H1 (cell line): ENCODE measurements around the gene GRID1. TPM values are rescaled to one million over a fixed set of nuclear protein-coding genes. Genes with fewer than 3 reads are reported as not detected.

Experiments used
- CTCF ChIA-PET: fragments of 300-600 bp; sonication (Branson Sonifier 250); formaldehyde crosslinking; loops from one replicate; lab custom pipeline; 2021; ENCODE audit not compliant: partially characterized antibody; lab: Charles Lee
- POLR2A ChIA-PET: fragments of 300-600 bp; sonication (Branson Sonifier 250); formaldehyde crosslinking; loops from one replicate; lab custom pipeline; 2021; ENCODE audit warnings: inconsistent platforms; ENCODE audit not compliant: partially characterized antibody; lab: Charles Lee
- DNase-seq, 2 experiments: peaks; one replicate each; pipeline versions ENCODE4 v3.0.0 to v3.0.0-alpha.2; 2010 to 2022; ENCODE audit warnings: low spot score in 2 of 2, low read depth in 1 of 2, mixed read lengths in 1 of 2
- FAIRE-seq: peaks from 2 replicates; lab custom pipeline; 2011; peaks lifted over from hg19 to GRCh38; lab: Jason Lieb, UNC
- H2AFZ ChIP-seq: 2 replicates; pipeline ENCODE4 v1.8.1; 2012; ENCODE audit warnings: low read length, inconsistent platforms
- H2AK5ac ChIP-seq: 2 replicates; pipeline ENCODE4 v1.6.1; 2013; ENCODE audit warnings: low read depth, low read length
- H2BK120ac ChIP-seq: replicated peaks from 2 replicates; pipeline ENCODE3; 2013; ENCODE audit warnings: low read depth, low read length, inconsistent platforms
- H2BK12ac ChIP-seq: 2 replicates; pipeline ENCODE4 v1.6.1; 2013; ENCODE audit warnings: low read depth, low read length
- H2BK15ac ChIP-seq: 2 replicates; pipeline ENCODE4 v1.6.1; 2013; ENCODE audit warnings: low read length
- H2BK20ac ChIP-seq: 2 replicates; pipeline ENCODE4 v1.6.1; 2013; ENCODE audit warnings: low read length
- H2BK5ac ChIP-seq: 2 replicates; pipeline ENCODE4 v1.6.1; 2013; ENCODE audit warnings: low read depth, low read length
- H3K14ac ChIP-seq: 2 replicates; pipeline ENCODE4 v1.6.1; 2013; ENCODE audit warnings: inconsistent platforms; ENCODE audit not compliant: insufficient read length
- H3K18ac ChIP-seq: 2 replicates; pipeline ENCODE4 v1.6.1; 2013; ENCODE audit warnings: low read length; ENCODE audit errors: extremely low read depth
- H3K23ac ChIP-seq: 2 replicates; pipeline ENCODE4 v1.6.1; 2013; ENCODE audit warnings: inconsistent platforms; ENCODE audit not compliant: insufficient read length
- H3K23me2 ChIP-seq: 2 replicates; pipeline ENCODE4 v1.6.1; 2013; ENCODE audit warnings: low read depth, low read length
- H3K27ac ChIP-seq: 2 replicates; pipeline ENCODE4 v1.6.1; 2011; ENCODE audit warnings: low read depth, low read length, inconsistent platforms
- H3K27me3 ChIP-seq, 4 experiments: replicated peaks in 1 of 4; 1 replicate in 1 of 4; 2 replicates in 3 of 4; pipeline versions ENCODE4 v1.6.1 to v1.8.1; 2011 to 2013; ENCODE audit warnings: low read length in 3 of 4, mild to moderate bottlenecking in 3 of 4, inconsistent platforms in 2 of 4, mixed read lengths in 2 of 4, moderate library complexity in 1 of 4; ENCODE audit not compliant: control insufficient read depth in 3 of 4, insufficient read depth in 3 of 4; ENCODE audit errors: extremely low read depth in 1 of 4
- H3K36me3 ChIP-seq, 4 experiments: 2 replicates each; pipeline versions ENCODE4 v1.6.1 to v1.8.1; 2011 to 2013; ENCODE audit warnings: mild to moderate bottlenecking in 4 of 4, low read length in 3 of 4, moderate library complexity in 2 of 4, control low read depth in 1 of 4, inconsistent platforms in 1 of 4; ENCODE audit not compliant: insufficient read depth in 4 of 4, control insufficient read depth in 2 of 4
- H3K4ac ChIP-seq: replicated peaks from 2 replicates; pipeline ENCODE3; 2013; ENCODE audit warnings: low read length, low read depth, mixed read lengths, inconsistent platforms; ENCODE audit not compliant: insufficient read length
- H3K4me1 ChIP-seq, 4 experiments: replicated peaks in 1 of 4; 1 replicate in 1 of 4; 2 replicates in 3 of 4; pipeline versions ENCODE4 v1.6.1 to v1.8.1; 2011 to 2013; ENCODE audit warnings: low read length in 3 of 4, inconsistent platforms in 2 of 4, mixed read lengths in 1 of 4; ENCODE audit not compliant: insufficient read depth in 4 of 4, control insufficient read depth in 3 of 4
- H3K4me2 ChIP-seq, 2 experiments: 2 replicates each; pipeline versions ENCODE4 v1.6.1 to v1.8.1; 2011 to 2013; ENCODE audit warnings: low read depth in 2 of 2, low read length in 2 of 2, control low read depth in 1 of 2, inconsistent platforms in 1 of 2, mild to moderate bottlenecking in 1 of 2; ENCODE audit not compliant: insufficient read depth in 1 of 2
- H3K4me3 ChIP-seq, 4 experiments: fragments of 200-600, 300-600 bp in 1 of 4; sonication (generic), shearing (Covaris generic), sonication (Bioruptor Twin) in 1 of 4; 2 replicates each; pipeline versions ENCODE4 v1.5.1 to v1.8.1; 2011 to 2016; ENCODE audit warnings: low read length in 4 of 4, low read depth in 3 of 4, control low read depth in 2 of 4, inconsistent platforms in 2 of 4, mild to moderate bottlenecking in 2 of 4, mixed read lengths in 1 of 4, moderate library complexity in 1 of 4; ENCODE audit not compliant: insufficient read depth in 2 of 4; ENCODE audit errors: extremely low read depth in 1 of 4
- H3K56ac ChIP-seq: replicated peaks from 2 replicates; pipeline ENCODE3; 2013; ENCODE audit warnings: low read depth, mild to moderate bottlenecking, mixed read lengths, low read length, inconsistent platforms; ENCODE audit not compliant: insufficient read length
- H3K79me1 ChIP-seq: 2 replicates; pipeline ENCODE4 v1.6.1; 2013; ENCODE audit warnings: low read depth, low read length, control low read depth
- H3K79me2 ChIP-seq, 2 experiments: 2 replicates each; pipeline versions ENCODE4 v1.6.1 to v1.8.1; 2012 to 2013; ENCODE audit warnings: low read length in 2 of 2, mild to moderate bottlenecking in 2 of 2, inconsistent platforms in 1 of 2; ENCODE audit not compliant: insufficient read depth in 2 of 2, control insufficient read depth in 1 of 2
- H3K9ac ChIP-seq, 4 experiments: replicated peaks in 1 of 4; 1 replicate in 1 of 4; 2 replicates in 3 of 4; pipeline versions ENCODE4 v1.6.1 to v1.8.1; 2011 to 2013; ENCODE audit warnings: low read depth in 3 of 4, low read length in 3 of 4, control low read depth in 2 of 4, mild to moderate bottlenecking in 2 of 4, moderate library complexity in 2 of 4, inconsistent platforms in 1 of 4; ENCODE audit errors: extremely low read depth in 1 of 4
- H3K9me3 ChIP-seq, 2 experiments: 2 replicates each; pipeline versions ENCODE4 v1.6.1 to v1.8.1; 2012 to 2013; ENCODE audit warnings: mild to moderate bottlenecking in 2 of 2, moderate library complexity in 2 of 2, control low read depth in 1 of 2, inconsistent platforms in 1 of 2, low read depth in 1 of 2, low read length in 1 of 2, mixed read lengths in 1 of 2; ENCODE audit not compliant: insufficient read depth in 2 of 2
- H4K20me1 ChIP-seq, 2 experiments: replicated peaks in 1 of 2; 2 replicates each; pipeline versions ENCODE3 to v1.8.1; 2011 to 2013; ENCODE audit warnings: inconsistent platforms in 2 of 2, low read length in 2 of 2, mild to moderate bottlenecking in 1 of 2; ENCODE audit not compliant: insufficient read depth in 2 of 2, control insufficient read depth in 1 of 2
- H4K5ac ChIP-seq: 2 replicates; pipeline ENCODE4 v1.6.1; 2013; ENCODE audit warnings: low read length, low read depth, mixed read lengths, inconsistent platforms; ENCODE audit not compliant: insufficient read length
- H4K8ac ChIP-seq: 2 replicates; pipeline ENCODE4 v1.8.0; 2013; ENCODE audit warnings: mild to moderate bottlenecking, moderate library complexity, low read length, inconsistent platforms; ENCODE audit not compliant: insufficient read depth; ENCODE audit errors: extremely low read depth
- H4K91ac ChIP-seq: replicated peaks from 2 replicates; pipeline ENCODE3; 2013; ENCODE audit warnings: low read length, mixed read lengths, inconsistent platforms; ENCODE audit not compliant: insufficient read length
- BRCA1 ChIP-seq: IDR thresholded peaks from 2 replicates; pipeline ENCODE4 v1.6.1; 2012; ENCODE audit warnings: low read depth, low read length, improper control_type of control experiment
- CBX5 ChIP-seq: fragments of 300-800, 300-1000 bp; sonication (generic); IDR thresholded peaks from 2 replicates; pipeline ENCODE4 v1.7.1; 2016; ENCODE audit warnings: antibody characterized with exemption, low read length, low read depth
- CEBPB ChIP-seq: IDR thresholded peaks from 2 replicates; pipeline ENCODE4 v1.6.1; 2012; ENCODE audit warnings: low read depth, low read length
- CHD1 ChIP-seq: IDR thresholded peaks from 2 replicates; pipeline ENCODE4 v1.6.1; 2012; ENCODE audit warnings: low read depth, low read length, improper control_type of control experiment
- EGR1 ChIP-seq: IDR thresholded peaks from 2 replicates; pipeline ENCODE4 v1.6.1; 2011; ENCODE audit warnings: low read depth, low read length, borderline replicate concordance
- JUN ChIP-seq: IDR thresholded peaks from 2 replicates; pipeline ENCODE4 v1.6.1; 2011; ENCODE audit warnings: low read depth, mild to moderate bottlenecking, improper control_type of control experiment, low read length
- KDM1A ChIP-seq: fragments of 200-600, 300-600 bp; sonication (generic); IDR thresholded peaks from 2 replicates; pipeline ENCODE4 v1.7.1; 2016; ENCODE audit warnings: mild to moderate bottlenecking, low read length, borderline replicate concordance
- KDM5A ChIP-seq: fragments of 200-600 bp; IDR thresholded peaks from 2 replicates; pipeline ENCODE4 v1.7.1; 2012; ENCODE audit warnings: mild to moderate bottlenecking, low read length, inconsistent platforms, mixed read lengths
- RAD21 ChIP-seq, 2 experiments: IDR thresholded peaks in 1 of 2; conservative IDR thresholded peaks in 1 of 2; 2 replicates each; pipeline ENCODE4 v1.6.1; 2011; ENCODE audit warnings: low read depth in 2 of 2, low read length in 2 of 2, improper control_type of control experiment in 1 of 2, inconsistent platforms in 1 of 2, mild to moderate bottlenecking in 1 of 2, moderate library complexity in 1 of 2
- SAP30 ChIP-seq: fragments of 300-600 bp; sonication (generic); IDR thresholded peaks from 2 replicates; pipeline ENCODE4 v1.7.1; 2012; ENCODE audit warnings: low read length, moderate library complexity, mild to moderate bottlenecking, inconsistent platforms; ENCODE audit not compliant: insufficient read depth, insufficient replicate concordance
- SIN3A ChIP-seq, 2 experiments: IDR thresholded peaks in 1 of 2; conservative IDR thresholded peaks in 1 of 2; 2 replicates each; pipeline ENCODE4 v1.6.1; 2011 to 2012; ENCODE audit warnings: low read length in 2 of 2, improper control_type of control experiment in 1 of 2, low read depth in 1 of 2, mild to moderate bottlenecking in 1 of 2
- SIRT6 ChIP-seq: IDR thresholded peaks from one replicate; pipeline ENCODE4 v1.7.1; 2012; ENCODE audit warnings: low read length, inconsistent platforms
- TAF7 ChIP-seq: optimal IDR thresholded peaks from 2 replicates; pipeline ENCODE3; 2011; ENCODE audit warnings: low read depth, mild to moderate bottlenecking, inconsistent platforms, low read length, moderate library complexity, borderline replicate concordance
- TEAD4 ChIP-seq: IDR thresholded peaks from 2 replicates; pipeline ENCODE4 v1.6.1; 2012; ENCODE audit warnings: low read depth, low read length, inconsistent platforms, mixed read lengths
- WGBS, 2 experiments: shearing (Covaris generic) in 1 of 2; methylation state at CpG; one replicate each; pipeline versions ENCODE4 v1.1.6 to v1.1.7; 2013 to 2015; ENCODE audit warnings: low lambda C conversion rate in 2 of 2, mixed read lengths in 2 of 2, inconsistent platforms in 1 of 2, low coverage in 1 of 2, missing lambda C conversion rate in 1 of 2; ENCODE audit not compliant: insufficient replicate concordance in 2 of 2, insufficient coverage in 1 of 2, insufficient read length in 1 of 2; ENCODE audit errors: extremely low coverage in 1 of 2, missing lambda C conversion rate in 1 of 2; 5-methylcytosine and 5-hydroxymethylcytosine counted together
- polyA plus RNA-seq, 7 experiments: library from polyadenylated mRNA; depleted of rRNA in 3 of 7; stranded (reverse) in 5 of 7; unstranded in 2 of 7; fragments of >200 nt in 5 of 7; fragments of 200-250 nt in 2 of 7; gene quantifications; 1 replicate in 5 of 7; 2 replicates in 1 of 7; 4 replicates in 1 of 7; pipeline versions ENCODE4 v1.2.1 to v1.2.3, GENCODE V29; 2011 to 2013; ENCODE audit warnings: missing spikeins in 2 of 7, mixed read lengths in 2 of 7
- total RNA-seq: library from RNA; stranded (reverse); fragmentation: NEBNext Ultra II Directional; extraction: Animal tissue kit (Norgen Biotek cat#: 25700); gene quantifications from 2 replicates; pipeline ENCODE4 v1.2.1, GENCODE V29; 2021

Gene GRID1
- total and polyA plus RNA-seq, 2 of the 8 experiments (the other 6 are each of a cell fraction or from before 2014, with no cell fraction given) = 0.22 to 0.30 TPM

GRCh38 chr10:85611093-85611740, 755.4 kb downstream of the GRID1 start:
- POLR2A ChIA-PET = no interaction called here
- no peak overlapping the region for H2BK120ac ChIP-seq
- 80% methylated on average over 5 of the region's 5 CpGs; no CpG with 5 or more reads in 1 of the 2 experiments for WGBS, 2 experiments
- TF ChIP-seq TEAD4 = no peak
- TF ChIP-seq CBX5 = no peak
- TF ChIP-seq SIRT6 = no peak
- no peak for TF ChIP-seq JUN
- no peak for TF ChIP-seq KDM1A
- no peak for TF ChIP-seq RAD21 (IDR thresholded peaks at IDR 0.05 in 1 of 2, conservative IDR thresholded peaks at IDR 0.05 in 1 of 2; ENCODE audit: low read depth in 2 of 2, low read length in 2 of 2)
- no peak for TF ChIP-seq TAF7
- TF ChIP-seq BRCA1 = no peak
- no peak for TF ChIP-seq KDM5A
- no peak for TF ChIP-seq CEBPB
- TF ChIP-seq CHD1 = no peak
- no peak for TF ChIP-seq SIN3A (conservative IDR thresholded peaks at IDR 0.05 in 1 of 2, IDR thresholded peaks at IDR 0.05 in 1 of 2; ENCODE audit: low read depth in 1 of 2, low read length in 2 of 2)
- no peak for TF ChIP-seq EGR1
- no peak for TF ChIP-seq SAP30

More at GRCh38 chr10:85611093-85611740, 755.4 kb downstream of the GRID1 start:
- Histone ChIP-seq H4K8ac (no peak overlapping the region), H2BK5ac (no peak overlapping the region), H3K23me2 (no peaks in the 10 kb centered on the region), H3K9me3 (no peaks in the 10 kb centered on the region), H3K9ac (no peak overlapping the region), H2BK15ac (no peak overlapping the region), H3K14ac (no peak overlapping the region), H2BK20ac (no peak overlapping the region), H3K36me3 (no peaks in the 10 kb centered on the region), H4K5ac (no peak overlapping the region), H3K27me3 (no peaks in the 10 kb centered on the region), H4K20me1 (no peaks in the 10 kb centered on the region), H3K4ac (no peak overlapping the region), H3K18ac (no peak overlapping the region), H3K79me2 (no peaks in the 10 kb centered on the region), H3K4me3 (no peak overlapping the region), H2AFZ (no peak overlapping the region), H2BK12ac (no peak overlapping the region), H3K23ac (no peak overlapping the region), H3K4me2 (no peak overlapping the region), H3K56ac (no peak overlapping the region), H3K27ac (no peak overlapping the region), H3K79me1 (no peaks in the 10 kb centered on the region), H4K91ac (no peak overlapping the region), H3K4me1 (no peaks in the 10 kb centered on the region), H2AK5ac (no peak overlapping the region)
- DNase-seq (peak in 1 of 2 experiments; percentile 8), FAIRE-seq (no peak)
- CTCF ChIA-PET = interaction anchor here (0.6 to 3.2 kb wide), 9 partner anchors 9 to 895 kb away, joined by 3 to 19 read pairs (median 3); no protein-coding TSS in a partner anchor
